ENCODE data around the gene DRICH1.
"Not testable (repeated sequence)": the region's sequence is repeated elsewhere in the genome, so short reads cannot be mapped to it uniquely, and the experiment has no call there.

Gene DRICH1

DNA sequence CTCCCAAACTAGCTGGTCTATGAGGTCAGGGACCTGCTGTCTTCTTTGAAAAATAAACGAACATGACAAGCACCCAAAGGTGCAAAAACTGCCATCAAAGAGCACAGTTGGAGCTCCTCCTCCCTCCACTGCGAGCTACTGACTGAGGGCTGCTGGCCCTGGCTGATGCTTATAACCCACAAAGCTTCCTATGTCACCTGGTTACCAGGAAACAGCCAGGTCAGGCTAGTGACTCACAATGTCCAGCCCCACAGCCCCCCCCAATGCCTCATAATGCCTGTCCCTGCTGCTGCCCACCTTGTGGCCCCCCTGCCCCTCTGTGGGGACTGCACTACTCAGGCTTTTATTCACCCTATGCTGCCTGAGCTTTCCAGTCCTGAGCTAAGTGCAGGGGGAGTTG is at the start of gene DRICH1:
TSS of gene DRICH1 (minus strand) at position 144 of the 400 bp plus-strand sequence. CDS start 298 bp downstream, outside the sequence.
- TF ChIP-seq, protein P1, sequence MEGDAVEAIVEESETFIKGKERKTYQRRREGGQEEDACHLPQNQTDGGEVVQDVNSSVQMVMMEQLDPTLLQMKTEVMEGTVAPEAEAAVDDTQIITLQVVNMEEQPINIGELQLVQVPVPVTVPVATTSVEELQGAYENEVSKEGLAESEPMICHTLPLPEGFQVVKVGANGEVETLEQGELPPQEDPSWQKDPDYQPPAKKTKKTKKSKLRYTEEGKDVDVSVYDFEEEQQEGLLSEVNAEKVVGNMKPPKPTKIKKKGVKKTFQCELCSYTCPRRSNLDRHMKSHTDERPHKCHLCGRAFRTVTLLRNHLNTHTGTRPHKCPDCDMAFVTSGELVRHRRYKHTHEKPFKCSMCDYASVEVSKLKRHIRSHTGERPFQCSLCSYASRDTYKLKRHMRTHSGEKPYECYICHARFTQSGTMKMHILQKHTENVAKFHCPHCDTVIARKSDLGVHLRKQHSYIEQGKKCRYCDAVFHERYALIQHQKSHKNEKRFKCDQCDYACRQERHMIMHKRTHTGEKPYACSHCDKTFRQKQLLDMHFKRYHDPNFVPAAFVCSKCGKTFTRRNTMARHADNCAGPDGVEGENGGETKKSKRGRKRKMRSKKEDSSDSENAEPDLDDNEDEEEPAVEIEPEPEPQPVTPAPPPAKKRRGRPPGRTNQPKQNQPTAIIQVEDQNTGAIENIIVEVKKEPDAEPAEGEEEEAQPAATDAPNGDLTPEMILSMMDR (IDR thresholded peaks at IDR 0.05; ENCODE audit: borderline replicate concordance, insufficient read depth, low read depth, low read length): no peak
- no peak within 1 kb of the TSS for H3K4me3 ChIP-seq (ENCODE audit: low read depth, low read length)

DNA sequence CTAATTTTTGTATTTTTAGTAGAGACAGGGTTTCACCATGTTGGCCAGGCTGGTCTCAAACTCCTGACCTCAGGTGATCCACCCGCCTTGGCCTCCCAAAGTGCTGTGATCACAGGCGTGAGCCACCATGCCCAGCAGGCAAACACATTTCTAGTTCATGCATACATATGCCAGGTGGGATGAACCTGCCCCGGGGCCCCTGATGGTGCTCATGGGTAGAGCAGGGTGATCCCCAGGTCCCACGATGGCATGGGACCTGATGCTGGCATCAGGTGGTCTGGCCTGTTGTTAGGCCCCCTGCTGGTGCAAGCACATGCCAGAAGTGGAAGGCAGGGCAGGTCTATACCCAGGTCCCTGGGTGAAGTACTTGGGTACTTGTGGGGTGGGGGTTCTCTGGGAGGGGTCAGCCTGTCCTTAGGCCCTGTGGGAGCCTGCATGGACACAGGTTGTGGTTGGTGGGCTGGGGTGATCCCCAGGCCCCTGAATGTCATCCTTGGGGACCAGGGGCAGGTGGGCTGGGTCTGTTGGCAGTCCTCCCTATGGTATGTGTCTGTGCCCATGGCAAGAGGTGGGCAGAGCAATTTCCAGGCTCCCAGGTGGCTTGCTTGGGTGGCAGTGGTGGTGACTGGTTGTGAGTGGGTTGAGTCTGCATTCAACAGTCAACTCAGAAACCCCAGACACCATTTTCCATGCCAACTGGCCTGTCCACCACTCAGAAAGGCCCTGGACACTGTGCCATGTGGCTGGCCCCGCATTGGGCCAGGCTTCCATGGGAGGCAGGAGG is 49.1 kb upstream of the DRICH1 start:
- TF ChIP-seq, protein P1 (IDR thresholded peaks at IDR 0.05; ENCODE audit: borderline replicate concordance, insufficient read depth, low read depth, low read length): no peak
- no peak overlapping the region for H3K4me3 ChIP-seq (ENCODE audit: low read depth, low read length)

GRCh38 chr22:23678133-23678532 is 46.0 kb upstream of the DRICH1 start:
- TF ChIP-seq, protein P1 (IDR thresholded peaks at IDR 0.05; ENCODE audit: borderline replicate concordance, insufficient read depth, low read depth, low read length): no peak
- no peak overlapping the region for H3K4me3 ChIP-seq (ENCODE audit: low read depth, low read length)

GRCh38 chr22:23677701-23677995 is 45.5 kb upstream of the DRICH1 start:
- H3K4me3 ChIP-seq (ENCODE audit: low read depth, low read length): no peak overlapping the region
- TF ChIP-seq, protein P1 (IDR thresholded peaks at IDR 0.05; ENCODE audit: borderline replicate concordance, insufficient read depth, low read depth, low read length): no peak

GRCh38 chr22:23676841-23677700 is 45.0 kb upstream of the DRICH1 start:
- not testable (repeated sequence) for H3K4me3 ChIP-seq (ENCODE audit: low read depth, low read length)

DNA sequence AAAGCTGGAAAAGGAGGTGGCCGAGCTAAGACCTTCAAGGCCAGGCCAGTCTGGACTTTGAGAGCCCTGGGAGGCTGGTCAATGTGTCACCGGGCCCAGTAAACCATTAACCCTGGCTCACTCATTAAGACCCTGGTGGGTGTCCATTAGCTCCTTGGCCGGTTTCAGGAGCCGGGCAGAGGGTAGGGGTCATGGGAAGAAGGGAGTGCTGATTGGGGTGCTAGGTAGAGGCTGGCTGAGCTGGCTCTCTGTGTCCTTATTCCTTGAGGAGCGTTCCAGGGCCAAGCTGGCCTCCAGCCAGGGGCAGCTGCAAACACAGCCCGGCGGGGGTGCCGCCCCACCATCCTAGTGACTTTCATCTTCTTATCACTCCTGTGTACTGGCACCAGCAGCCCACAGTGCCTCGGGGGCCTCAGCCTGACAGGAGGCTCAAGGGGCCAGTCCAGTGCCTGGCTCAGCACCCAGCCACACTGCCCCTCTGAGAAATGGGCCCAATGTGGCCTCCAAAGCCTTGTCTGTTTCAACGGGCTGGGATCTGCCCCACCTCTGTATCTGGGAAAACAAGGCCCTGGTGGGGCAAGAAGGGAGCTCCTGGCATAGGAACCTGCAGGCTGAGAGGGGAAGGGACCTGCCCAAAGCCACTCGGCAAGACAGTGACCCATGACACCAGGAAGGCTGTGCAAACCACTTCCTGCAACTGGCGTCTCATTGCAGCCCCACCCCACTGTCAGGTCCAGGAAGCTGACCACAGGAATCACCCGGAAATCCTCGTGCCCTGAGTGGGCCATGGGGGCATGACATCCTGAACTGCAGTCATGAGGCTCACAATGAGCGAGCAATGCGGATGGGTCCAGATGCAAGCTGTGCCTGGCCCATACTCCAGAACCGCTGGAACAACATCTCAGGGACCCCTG is 43.6 kb upstream of the DRICH1 start:
- TF ChIP-seq, protein P1 (IDR thresholded peaks at IDR 0.05; ENCODE audit: borderline replicate concordance, insufficient read depth, low read depth, low read length): no peak
- no peak overlapping the region for H3K4me3 ChIP-seq (ENCODE audit: low read depth, low read length)

GRCh38 chr22:23674886-23675501 is 42.9 kb upstream of the DRICH1 start:
- not testable (repeated sequence) for H3K4me3 ChIP-seq (ENCODE audit: low read depth, low read length)

Measured in GM12875 (cell line).